Transverse colon (tissue), 4 donors: Measurements from ENCODE around the gene ELP4. TPM values are rescaled to one million over a fixed set of nuclear protein-coding genes. Genes with fewer than 3 reads are reported as not detected.

Source experiments
- DNase-seq: peaks from one replicate; pipeline ENCODE4 v3.0.0-alpha.2; 2019
- H3K27ac ChIP-seq, 4 donors: fragments of 200-600 bp; sonication (generic); 2 replicates each; pipeline ENCODE4 v1.5.1; 2016 to 2018; ENCODE audit warnings: inconsistent platforms in 4 of 4
- H3K27me3 ChIP-seq: fragments of 200-600 bp; sonication (generic); 2 replicates; pipeline ENCODE4 v1.5.1; 2017; ENCODE audit warnings: inconsistent platforms
- H3K36me3 ChIP-seq, 4 donors: fragments of 200-600 bp; sonication (generic); 2 replicates each; pipeline ENCODE4 v1.5.1; 2017 to 2019; ENCODE audit warnings: inconsistent platforms in 4 of 4
- H3K4me1 ChIP-seq, 4 donors: fragments of 200-600 bp; sonication (generic); 2 replicates each; pipeline ENCODE4 v1.5.1; 2017 to 2020; ENCODE audit warnings: inconsistent platforms in 4 of 4
- H3K4me3 ChIP-seq, 4 donors: fragments of 200-600 bp; sonication (generic); 1 replicate in 1 of 4; 2 replicates in 3 of 4; pipeline versions ENCODE4 v1.5.1 to v1.6.1; 2017 to 2019; ENCODE audit warnings: inconsistent platforms in 4 of 4
- H3K9me3 ChIP-seq, 2 donors: fragments of 200-600 bp; sonication (generic); 2 replicates each; pipeline ENCODE4 v1.5.1; 2017 to 2019; ENCODE audit warnings: inconsistent platforms in 2 of 2
- CTCF ChIP-seq, 5 experiments: fragments of 200-600 bp in 3 of 5; fragments of 450-650 bp in 2 of 5; sonication (generic) in 3 of 5; IDR thresholded peaks; 1 replicate in 2 of 5; 2 replicates in 3 of 5; pipeline ENCODE4 v1.5.1; 2016 to 2017; ENCODE audit warnings: antibody characterized with exemption in 5 of 5, inconsistent platforms in 3 of 5, mild to moderate bottlenecking in 2 of 5, moderate library complexity in 1 of 5
- EP300 ChIP-seq: sonication (generic); formaldehyde crosslinking; IDR thresholded peaks from one replicate; pipeline ENCODE4 v1.6.1; 2017; ENCODE audit warnings: antibody characterized with exemption, low read depth
- POLR2A ChIP-seq: fragments of 450-650 bp; IDR thresholded peaks from one replicate; pipeline ENCODE4 v1.6.1; 2016; ENCODE audit warnings: antibody characterized with exemption, mild to moderate bottlenecking, moderate library complexity
- POLR2AphosphoS5 ChIP-seq, 3 donors: sonication (generic); formaldehyde crosslinking; IDR thresholded peaks; one replicate each; pipeline ENCODE4 v1.6.1; 2016; ENCODE audit warnings: antibody characterized with exemption in 3 of 3
- WGBS, 2 donors: methylation state at CpG; one replicate each; pipeline ENCODE4 v1.1.5; 2018; ENCODE audit warnings: low coverage in 1 of 2; 5-methylcytosine and 5-hydroxymethylcytosine counted together
- in situ Hi-C, 4 donors: fragments of 200-750 bp; cut with MboI; loops; one replicate each; pipeline versions ENCODE4 v1.15.0 to v1.15.1; 2017; ENCODE audit warnings: low sequenced_read_pairs in 3 of 4, low pct_ligation_motif_present in 1 of 4, low pct_unique_long_range_greater_than_20kb in 1 of 4
- intact Hi-C: fragments of 100-400 bp; cut with DNase I; formaldehyde crosslinking; loops from one replicate; pipeline ENCODE4 v1.15.1; 2023; ENCODE audit warnings: low total_unique reads
- total RNA-seq, 4 donors: library from RNA; depleted of rRNA; stranded (reverse); fragments of >200 nt; gene quantifications; one replicate each; pipeline ENCODE4 v1.1.0, GENCODE V29; 2016

The ELP4 gene
- total RNA-seq, 4 donors from 2014 or later: 14.2 to 46.4 (median 23.6) TPM

- 22 to 26% methylated on average over 6 to 13 of the region's 13 CpGs for WGBS, 2 donors
- Histone ChIP-seq H3K36me3 (no peaks in the 10 kb centered on the region), H3K27ac (no peak overlapping the region), H3K27me3 (peaks cover 100% of the 10 kb centered on the region), H3K4me1 (peaks cover 12 to 53% (median 44%) of the 10 kb centered on the region in 4 donors), H3K9me3 (no peaks in the 10 kb centered on the region), H3K4me3 (no peak overlapping the region)
- DNase-seq: no peak
- intact Hi-C loops: no loop called here
- TF ChIP-seq POLR2AphosphoS5 (IDR thresholded peaks at IDR 0.05) (no peak), POLR2A (no peak), CTCF (IDR thresholded peaks at IDR 0.05) (no peak), EP300 (no peak)
- in situ Hi-C loops: no loop called here
Observed at GRCh38 chr11:31806928-31807798, 297.6 kb downstream of the ELP4 start.

DNA sequence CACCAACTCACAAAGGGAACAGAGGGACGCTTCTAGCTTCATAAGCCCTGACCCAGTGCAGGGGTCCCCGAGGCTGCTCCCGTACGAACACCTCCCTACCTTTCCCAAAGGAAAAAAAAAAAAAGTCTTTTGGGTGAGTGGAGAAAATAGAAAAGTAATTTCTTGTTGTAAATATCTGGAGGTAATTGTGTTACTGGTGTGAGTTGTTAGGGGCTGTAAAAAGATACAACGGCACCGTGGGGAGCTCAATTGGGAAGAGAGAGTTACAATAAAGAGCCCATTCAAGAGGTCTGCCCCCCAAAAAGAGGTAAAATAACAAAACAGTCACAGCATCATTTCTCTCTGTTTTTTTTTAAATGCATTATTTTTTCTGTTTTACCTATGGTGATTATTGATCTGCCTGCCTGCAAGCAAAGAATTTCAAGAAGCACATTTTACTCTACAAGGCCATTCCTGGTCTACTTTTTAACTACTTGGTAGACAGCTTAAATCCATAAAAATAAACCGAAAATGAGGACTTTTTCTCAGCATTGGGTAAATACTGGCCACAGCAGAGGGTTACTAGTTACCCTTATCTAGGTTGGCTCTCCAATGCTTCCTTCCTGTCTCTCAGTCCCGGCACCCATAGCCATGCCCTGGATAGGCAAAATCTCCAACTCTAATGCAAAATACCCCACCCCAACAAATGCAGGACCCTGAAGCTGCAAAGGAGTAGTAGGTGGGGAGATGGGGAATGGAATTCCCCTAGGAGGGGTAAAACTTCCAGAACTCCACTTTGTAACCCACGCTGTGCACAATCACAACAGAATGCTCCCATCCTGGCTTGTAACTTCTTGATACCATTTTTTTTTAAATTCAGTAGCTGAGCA is 298.5 kb downstream of the ELP4 start:
- 16 to 18% methylated on average over 7 to 9 of the region's 9 CpGs for WGBS, 2 donors
- intact Hi-C loops (no loop called here), in situ Hi-C loops (no loop called here)
- Histone ChIP-seq H3K27ac (no peak overlapping the region), H3K27me3 (peaks cover 100% of the 10 kb centered on the region), H3K9me3 (no peaks in the 10 kb centered on the region), H3K4me3 (no peak overlapping the region), H3K36me3 (no peaks in the 10 kb centered on the region), H3K4me1 (peaks cover 17 to 61% (median 52%) of the 10 kb centered on the region in 4 donors)
- no peak for TF ChIP-seq POLR2A
- TF ChIP-seq EP300: no peak
- no peak for TF ChIP-seq POLR2AphosphoS5 (IDR thresholded peaks at IDR 0.05)
- TF ChIP-seq CTCF (IDR thresholded peaks at IDR 0.05): no peak
- no peak for DNase-seq

GRCh38 chr11:31808721-31809540 is 299.4 kb downstream of the ELP4 start:
- WGBS, 2 donors: 5 to 15% methylated on average over 14 to 21 of the region's 21 CpGs
- no peak overlapping the region for H3K27ac ChIP-seq
- in situ Hi-C loops: no loop called here

More at GRCh38 chr11:31808721-31809540, 299.4 kb downstream of the ELP4 start:
- intact Hi-C loops: no loop called here
- no peak overlapping the region for H3K4me3 ChIP-seq
- H3K9me3 ChIP-seq: no peaks in the 10 kb centered on the region
- H3K27me3 ChIP-seq: peaks cover 100% of the 10 kb centered on the region
- no peaks in the 10 kb centered on the region for H3K36me3 ChIP-seq
- no peak for DNase-seq
- no peak for TF ChIP-seq CTCF (IDR thresholded peaks at IDR 0.05)
- TF ChIP-seq EP300: no peak
- peaks cover 17 to 70% (median 59%) of the 10 kb centered on the region in 4 donors for H3K4me1 ChIP-seq
